ENCODE measurements around the gene PSMA4. TPM values are rescaled to one million over a fixed set of nuclear protein-coding genes. Genes with fewer than 3 reads are reported as not detected.

The PSMA4 gene
- total and polyA plus RNA-seq, 2 experiments from 2014 or later: 322 to 552 TPM

DNA sequence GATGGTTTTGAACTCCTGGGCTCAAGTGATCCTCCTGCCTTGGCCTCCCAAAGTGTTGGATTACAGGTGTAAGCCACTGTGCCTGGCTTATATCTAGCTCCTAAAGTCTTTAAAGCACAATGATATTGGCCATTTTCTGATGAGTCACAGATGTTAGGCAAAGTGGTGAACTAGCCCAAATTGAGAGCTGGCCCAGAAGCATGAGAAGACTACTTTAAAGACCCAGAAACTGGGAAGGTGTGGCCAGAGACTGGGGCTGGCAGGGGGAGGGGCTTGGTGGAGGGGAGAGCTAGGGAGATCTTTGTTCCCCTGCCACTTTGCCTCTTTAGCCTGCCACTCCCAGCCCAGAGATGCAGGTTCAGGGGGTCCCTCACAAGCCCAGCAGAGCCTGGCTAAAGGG, 58.9 kb downstream of the PSMA4 start:
- ATAC-seq: peak; percentile 35; the same call in 1 of the 3 replicates
- Histone ChIP-seq H3K9me2 (ENCODE audit: insufficient read depth) (no peaks in the 10 kb centered on the region), H2AFZ (no peak overlapping the region), H3K79me2 (replicated peaks; ENCODE audit: insufficient read depth) (no peaks in the 10 kb centered on the region), H3K27ac (ENCODE audit: low read depth) (no peak overlapping the region), H3F3A (replicated peaks; ENCODE audit: low read depth) (no peaks in the 10 kb centered on the region), H3K36me3 (ENCODE audit: insufficient read depth) (peaks cover under 1% of the 10 kb centered on the region; the same call in 1 of the 2 replicates), H3K4me3 (no peak overlapping the region), H3K4me1 (ENCODE audit: insufficient read depth) (no peaks in the 10 kb centered on the region), H3K27me3 (ENCODE audit: insufficient read depth) (no peaks in the 10 kb centered on the region), H4K20me1 (replicated peaks; ENCODE audit: insufficient read depth) (no peaks in the 10 kb centered on the region; the same call in 1 of the 2 replicates), H3K4me2 (no peak overlapping the region)
- peaks cover 11% of the 10 kb centered on the region for H3K9me3 Mint-ChIP-seq
- no peaks in the 10 kb centered on the region for H3K27me3 Mint-ChIP-seq (ENCODE audit: insufficient read depth, low read depth, poor library complexity)
- H3K36me3 Mint-ChIP-seq (ENCODE audit: low read depth): peaks cover 27% of the 10 kb centered on the region
- H3K27ac Mint-ChIP-seq: no peak overlapping the region
- peak; percentile 22 for DNase-seq (ENCODE audit: low spot score)
- no peak for TF ChIP-seq POLR2AphosphoS5 (IDR thresholded peaks at IDR 0.05; ENCODE audit: low read depth)
- TF ChIP-seq, protein P1, sequence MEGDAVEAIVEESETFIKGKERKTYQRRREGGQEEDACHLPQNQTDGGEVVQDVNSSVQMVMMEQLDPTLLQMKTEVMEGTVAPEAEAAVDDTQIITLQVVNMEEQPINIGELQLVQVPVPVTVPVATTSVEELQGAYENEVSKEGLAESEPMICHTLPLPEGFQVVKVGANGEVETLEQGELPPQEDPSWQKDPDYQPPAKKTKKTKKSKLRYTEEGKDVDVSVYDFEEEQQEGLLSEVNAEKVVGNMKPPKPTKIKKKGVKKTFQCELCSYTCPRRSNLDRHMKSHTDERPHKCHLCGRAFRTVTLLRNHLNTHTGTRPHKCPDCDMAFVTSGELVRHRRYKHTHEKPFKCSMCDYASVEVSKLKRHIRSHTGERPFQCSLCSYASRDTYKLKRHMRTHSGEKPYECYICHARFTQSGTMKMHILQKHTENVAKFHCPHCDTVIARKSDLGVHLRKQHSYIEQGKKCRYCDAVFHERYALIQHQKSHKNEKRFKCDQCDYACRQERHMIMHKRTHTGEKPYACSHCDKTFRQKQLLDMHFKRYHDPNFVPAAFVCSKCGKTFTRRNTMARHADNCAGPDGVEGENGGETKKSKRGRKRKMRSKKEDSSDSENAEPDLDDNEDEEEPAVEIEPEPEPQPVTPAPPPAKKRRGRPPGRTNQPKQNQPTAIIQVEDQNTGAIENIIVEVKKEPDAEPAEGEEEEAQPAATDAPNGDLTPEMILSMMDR (conservative IDR thresholded peaks at IDR 0.05; ENCODE audit: low read depth in 2 of 2): no peak
- TF ChIP-seq STAT1 (IDR thresholded peaks at IDR 0.05; ENCODE audit: unreplicated experiment): no peak
- no peak for TF ChIP-seq ZNF331 (CRISPR knock-in tag; IDR thresholded peaks at IDR 0.05; ENCODE audit: low read depth)
- TF ChIP-seq CREB1 (CRISPR knock-in tag; IDR thresholded peaks at IDR 0.05; ENCODE audit: low read depth): no peak
- TF ChIP-seq EZH2 (IDR thresholded peaks at IDR 0.05; ENCODE audit: low read depth, unreplicated experiment): no peak
- TF ChIP-seq REST (IDR thresholded peaks at IDR 0.05; ENCODE audit: unreplicated experiment): no peak
- no peak for TF ChIP-seq EZH2phosphoT487 (IDR thresholded peaks at IDR 0.05; ENCODE audit: unreplicated experiment)
- no peak for TF ChIP-seq JUNB (IDR thresholded peaks at IDR 0.05; ENCODE audit: unreplicated experiment)
- no peak for TF ChIP-seq ETS1 (IDR thresholded peaks at IDR 0.05)
- TF ChIP-seq ZNF114 (CRISPR knock-in tag; IDR thresholded peaks at IDR 0.05): no peak
- no peak for TF ChIP-seq NANOG (IDR thresholded peaks at IDR 0.05; ENCODE audit: borderline replicate concordance)
- no peak for TF ChIP-seq ZNF462 (CRISPR knock-in tag; IDR thresholded peaks at IDR 0.05)
- no peaks in the 10 kb centered on the region for H3K4me1 Mint-ChIP-seq
- H3K4me3 Mint-ChIP-seq: no peak overlapping the region
